HEK293 (cell line): Measurements from ENCODE around the gene NCOA7.
A peak's percentile ranks its signal among the peaks of the same experiment; 100 is the strongest.

Source experiments
- FEZF1 ChIP-seq: fragments of 450-650 bp; formaldehyde crosslinking; IDR thresholded peaks from 2 replicates; pipeline ENCODE4 v1.5.1; 2016; ENCODE audit warnings: missing biosample characterization, missing genetic modification characterization
- IKZF3 ChIP-seq: fragments of 450-650 bp; IDR thresholded peaks from 2 replicates; pipeline ENCODE4 v1.5.0; 2018; ENCODE audit warnings: missing biosample characterization, mild to moderate bottlenecking, missing genetic modification characterization, moderate library complexity
- MYNN ChIP-seq: fragments of 450-650 bp; formaldehyde crosslinking; IDR thresholded peaks from 2 replicates; pipeline ENCODE4 v1.5.1; 2016; ENCODE audit warnings: missing biosample characterization, missing genetic modification characterization, borderline replicate concordance
- MZF1 ChIP-seq: fragments of 450-650 bp; formaldehyde crosslinking; IDR thresholded peaks from 2 replicates; pipeline ENCODE4 v1.5.1; 2017; ENCODE audit warnings: missing biosample characterization, missing genetic modification characterization, borderline replicate concordance
- TRIM28 ChIP-seq: IDR thresholded peaks from 2 replicates; pipeline ENCODE4 v1.6.1; 2011; ENCODE audit warnings: low read length, control low read depth, borderline replicate concordance
- ZBTB1 ChIP-seq: fragments of 450-650 bp; formaldehyde crosslinking; IDR thresholded peaks from 2 replicates; pipeline ENCODE4 v1.5.1; 2016; ENCODE audit warnings: missing biosample characterization, missing genetic modification characterization
- ZFP37 ChIP-seq: fragments of 450-650 bp; formaldehyde crosslinking; IDR thresholded peaks from 2 replicates; pipeline ENCODE4 v1.5.1; 2016; ENCODE audit warnings: missing biosample characterization, missing genetic modification characterization
- ZFP69B ChIP-seq: fragments of 450-650 bp; formaldehyde crosslinking; IDR thresholded peaks from 2 replicates; pipeline ENCODE4 v1.5.1; 2016; ENCODE audit warnings: missing biosample characterization, missing genetic modification characterization
- ZNF10 ChIP-seq: fragments of 450-650 bp; formaldehyde crosslinking; IDR thresholded peaks from 2 replicates; pipeline ENCODE4 v1.5.1; 2017; ENCODE audit warnings: missing biosample characterization, missing genetic modification characterization
- ZNF133 ChIP-seq: fragments of 450-650 bp; formaldehyde crosslinking; IDR thresholded peaks from 2 replicates; pipeline ENCODE4 v1.5.1; 2016; ENCODE audit warnings: missing biosample characterization, missing genetic modification characterization
- ZNF140 ChIP-seq: fragments of 450-650 bp; formaldehyde crosslinking; IDR thresholded peaks from 2 replicates; pipeline ENCODE4 v1.5.1; 2016; ENCODE audit warnings: missing biosample characterization, missing genetic modification characterization
- ZNF155 ChIP-seq: fragments of 450-650 bp; formaldehyde crosslinking; IDR thresholded peaks from 2 replicates; pipeline ENCODE4 v1.5.1; 2016; ENCODE audit warnings: missing biosample characterization, missing genetic modification characterization
- ZNF157 ChIP-seq: fragments of 450-650 bp; formaldehyde crosslinking; IDR thresholded peaks from 2 replicates; pipeline ENCODE4 v1.5.1; 2016; ENCODE audit warnings: missing biosample characterization, missing genetic modification characterization
- ZNF211 ChIP-seq: fragments of 450-650 bp; formaldehyde crosslinking; IDR thresholded peaks from 2 replicates; pipeline ENCODE4 v1.5.1; 2016; ENCODE audit warnings: low read depth, missing biosample characterization, missing genetic modification characterization
- ZNF280C ChIP-seq: fragments of 450-650 bp; formaldehyde crosslinking; IDR thresholded peaks from 2 replicates; pipeline ENCODE4 v1.5.1; 2016; ENCODE audit warnings: missing biosample characterization, missing genetic modification characterization
- ZNF292 ChIP-seq: fragments of 450-650 bp; formaldehyde crosslinking; IDR thresholded peaks from 2 replicates; pipeline ENCODE4 v1.5.1; 2016; ENCODE audit warnings: low read depth, missing biosample characterization, missing genetic modification characterization, borderline replicate concordance
- ZNF366 ChIP-seq: fragments of 450-650 bp; formaldehyde crosslinking; conservative IDR thresholded peaks from 2 replicates; pipeline ENCODE4 v1.5.1; 2016; ENCODE audit warnings: missing biosample characterization, missing genetic modification characterization
- ZNF404 ChIP-seq: fragments of 450-650 bp; formaldehyde crosslinking; IDR thresholded peaks from 2 replicates; pipeline ENCODE4 v1.5.1; 2017; ENCODE audit warnings: missing biosample characterization, missing genetic modification characterization
- ZNF473 ChIP-seq: fragments of 450-650 bp; formaldehyde crosslinking; IDR thresholded peaks from 2 replicates; pipeline ENCODE4 v1.5.1; 2017; ENCODE audit warnings: missing biosample characterization, missing genetic modification characterization
- ZNF510 ChIP-seq: fragments of 450-650 bp; formaldehyde crosslinking; IDR thresholded peaks from 2 replicates; pipeline ENCODE4 v1.5.1; 2018; ENCODE audit warnings: mild to moderate bottlenecking, missing genetic modification characterization, missing biosample characterization; ENCODE audit not compliant: insufficient replicate concordance
- ZNF513 ChIP-seq: fragments of 450-650 bp; IDR thresholded peaks from 2 replicates; pipeline ENCODE4 v1.5.1; 2018; ENCODE audit warnings: missing biosample characterization, missing genetic modification characterization
- ZNF544 ChIP-seq: fragments of 450-650 bp; formaldehyde crosslinking; IDR thresholded peaks from 2 replicates; pipeline ENCODE4 v1.5.0; 2017; ENCODE audit warnings: missing biosample characterization, missing genetic modification characterization
- ZNF596 ChIP-seq: fragments of 450-650 bp; IDR thresholded peaks from 2 replicates; pipeline ENCODE4 v1.5.0; 2018; ENCODE audit warnings: missing biosample characterization, mild to moderate bottlenecking, missing genetic modification characterization, moderate library complexity
- ZNF645 ChIP-seq: fragments of 450-650 bp; formaldehyde crosslinking; IDR thresholded peaks from 2 replicates; pipeline ENCODE4; 2016; ENCODE audit warnings: missing biosample characterization, missing genetic modification characterization
- ZNF670 ChIP-seq: fragments of 450-650 bp; formaldehyde crosslinking; IDR thresholded peaks from 2 replicates; pipeline ENCODE4 v1.5.1; 2016; ENCODE audit warnings: missing biosample characterization, missing genetic modification characterization, low read depth
- ZNF777 ChIP-seq: fragments of 450-650 bp; formaldehyde crosslinking; IDR thresholded peaks from 2 replicates; pipeline ENCODE4 v1.5.1; 2017; ENCODE audit warnings: missing biosample characterization, missing genetic modification characterization, borderline replicate concordance
- ZSCAN30 ChIP-seq: fragments of 450-650 bp; IDR thresholded peaks from 2 replicates; pipeline ENCODE4 v1.5.1; 2018; ENCODE audit warnings: missing biosample characterization, mild to moderate bottlenecking, missing genetic modification characterization, moderate library complexity
- ZXDB ChIP-seq: fragments of 450-650 bp; formaldehyde crosslinking; IDR thresholded peaks from 2 replicates; pipeline ENCODE4 v1.5.1; 2016; ENCODE audit warnings: missing biosample characterization, missing genetic modification characterization
- TF ChIP-seq, protein P1 (sequence below): fragments of 450-650 bp; formaldehyde crosslinking; IDR thresholded peaks from 2 replicates; pipeline ENCODE4 v1.5.1; 2017; ENCODE audit warnings: missing biosample characterization, missing genetic modification characterization
- TF ChIP-seq, protein P2 (sequence below): fragments of 450-650 bp; formaldehyde crosslinking; optimal IDR thresholded peaks from 2 replicates; pipeline ENCODE3; 2016; ENCODE audit warnings: missing biosample characterization, mild to moderate bottlenecking, missing genetic modification characterization
- TF ChIP-seq, protein P3 (sequence below): fragments of 450-650 bp; formaldehyde crosslinking; IDR thresholded peaks from 2 replicates; pipeline ENCODE4 v1.5.1; 2016; ENCODE audit warnings: missing biosample characterization, missing genetic modification characterization

Gene NCOA7

DNA sequence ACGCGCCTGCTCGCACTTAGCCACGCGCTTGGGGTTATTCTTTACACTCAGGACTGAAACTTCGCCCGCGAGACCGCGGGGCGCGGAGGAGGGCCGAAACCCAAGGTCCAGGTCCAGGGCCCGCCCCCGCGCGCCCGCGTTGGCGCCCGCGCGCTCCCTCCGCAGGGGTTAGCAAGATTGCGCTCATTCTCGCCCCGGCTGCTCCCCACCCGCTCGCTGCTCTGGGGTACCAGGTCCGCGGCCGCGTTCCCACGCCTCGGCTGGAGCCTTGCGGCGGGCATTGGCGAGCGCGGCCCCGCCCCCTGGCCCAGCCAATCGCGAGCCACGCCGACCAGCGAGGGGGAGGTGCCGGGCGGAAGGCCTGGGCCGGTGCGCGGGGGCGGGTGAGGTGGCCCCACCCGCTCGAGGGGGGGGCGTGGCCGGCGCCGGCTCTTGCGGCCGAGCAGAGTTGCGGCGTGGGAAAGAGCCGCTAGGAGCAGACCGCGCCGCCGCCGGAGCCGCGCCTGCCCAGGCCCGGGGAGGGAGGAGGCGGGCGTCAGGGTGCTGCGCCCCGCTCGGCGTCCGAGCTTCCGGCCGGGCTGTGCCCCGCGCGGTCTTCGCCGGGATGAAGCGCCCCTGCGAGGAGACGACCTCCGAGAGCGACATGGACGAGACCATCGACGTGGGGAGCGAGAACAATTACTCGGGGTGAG, 41.4 kb upstream of the NCOA7 start, which contains the start of gene HEY2 (continued):
- TF ChIP-seq ZNF280C (tag by site-specific recombination) (no peak), ZNF157 (tag by site-specific recombination) (no peak), ZBTB1 (no peak), ZNF292 (tag by site-specific recombination) (no peak), ZNF645 (tag by site-specific recombination) (no peak), ZNF140 (tag by site-specific recombination) (no peak), ZNF211 (no peak), ZNF404 (tag by site-specific recombination) (no peak), ZNF133 (tag by site-specific recombination) (no peak), ZSCAN30 (peak; percentile 58), MYNN (tag by site-specific recombination) (no peak), IKZF3 (tag by site-specific recombination) (peak; percentile 51; the same call in 1 of the 2 replicates), FEZF1 (no peak), ZNF596 (tag by site-specific recombination) (no peak; the same call in 1 of the 2 replicates), ZFP37 (tag by site-specific recombination) (no peak), TRIM28 (no peak), ZNF366 (tag by site-specific recombination) (no peak), ZNF473 (tag by site-specific recombination) (no peak), MZF1 (tag by site-specific recombination) (no peak; the same call in none of the 2 replicates), ZFP69B (tag by site-specific recombination) (0 out of 2 replicates have a peak, but pooled peaks have one; percentile 14), ZNF777 (no peak), ZNF544 (no peak), ZNF10 (no peak), ZNF513 (tag by site-specific recombination) (no peak), ZNF155 (tag by site-specific recombination) (no peak), ZXDB (tag by site-specific recombination) (no peak; the same call in 1 of the 2 replicates), ZNF670 (tag by site-specific recombination) (no peak), ZNF510 (no peak)
- TF ChIP-seq, protein P1, sequence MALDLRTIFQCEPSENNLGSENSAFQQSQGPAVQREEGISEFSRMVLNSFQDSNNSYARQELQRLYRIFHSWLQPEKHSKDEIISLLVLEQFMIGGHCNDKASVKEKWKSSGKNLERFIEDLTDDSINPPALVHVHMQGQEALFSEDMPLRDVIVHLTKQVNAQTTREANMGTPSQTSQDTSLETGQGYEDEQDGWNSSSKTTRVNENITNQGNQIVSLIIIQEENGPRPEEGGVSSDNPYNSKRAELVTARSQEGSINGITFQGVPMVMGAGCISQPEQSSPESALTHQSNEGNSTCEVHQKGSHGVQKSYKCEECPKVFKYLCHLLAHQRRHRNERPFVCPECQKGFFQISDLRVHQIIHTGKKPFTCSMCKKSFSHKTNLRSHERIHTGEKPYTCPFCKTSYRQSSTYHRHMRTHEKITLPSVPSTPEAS (tag by site-specific recombination): no peak
- TF ChIP-seq, protein P2, sequence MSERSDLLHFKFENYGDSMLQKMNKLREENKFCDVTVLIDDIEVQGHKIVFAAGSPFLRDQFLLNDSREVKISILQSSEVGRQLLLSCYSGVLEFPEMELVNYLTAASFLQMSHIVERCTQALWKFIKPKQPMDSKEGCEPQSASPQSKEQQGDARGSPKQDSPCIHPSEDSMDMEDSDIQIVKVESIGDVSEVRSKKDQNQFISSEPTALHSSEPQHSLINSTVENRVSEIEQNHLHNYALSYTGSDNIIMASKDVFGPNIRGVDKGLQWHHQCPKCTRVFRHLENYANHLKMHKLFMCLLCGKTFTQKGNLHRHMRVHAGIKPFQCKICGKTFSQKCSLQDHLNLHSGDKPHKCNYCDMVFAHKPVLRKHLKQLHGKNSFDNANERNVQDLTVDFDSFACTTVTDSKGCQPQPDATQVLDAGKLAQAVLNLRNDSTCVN (tag by site-specific recombination): peak; percentile 97
- TF ChIP-seq, protein P3, sequence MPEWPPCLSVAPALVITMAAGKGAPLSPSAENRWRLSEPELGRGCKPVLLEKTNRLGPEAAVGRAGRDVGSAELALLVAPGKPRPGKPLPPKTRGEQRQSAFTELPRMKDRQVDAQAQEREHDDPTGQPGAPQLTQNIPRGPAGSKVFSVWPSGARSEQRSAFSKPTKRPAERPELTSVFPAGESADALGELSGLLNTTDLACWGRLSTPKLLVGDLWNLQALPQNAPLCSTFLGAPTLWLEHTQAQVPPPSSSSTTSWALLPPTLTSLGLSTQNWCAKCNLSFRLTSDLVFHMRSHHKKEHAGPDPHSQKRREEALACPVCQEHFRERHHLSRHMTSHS (tag by site-specific recombination): no peak
